ENCODE data around the gene SYT3.

SYT3 gene

GRCh38 chr19:50639121-50640112, at the start of gene SYT3:
Gene SYT3, minus strand, starts transcription at chr19:50639881. Its CDS starts 2,470 bp downstream, at chr19:50637411.
- DNase-seq: peak; percentile 20

- no peak for DNase-seq
These were observed 49.1 kb upstream of the SYT3 start for GRCh38 chr19:50688766-50689165.

GRCh38 chr19:50686310-50687032, 46.8 kb upstream of the SYT3 start:
- no peak for DNase-seq

- DNase-seq: peak; percentile 58
These were observed 39.8 kb upstream of the SYT3 start for GRCh38 chr19:50679177-50680125.

GRCh38 chr19:50678323-50678722, 38.6 kb upstream of the SYT3 start:
- DNase-seq: no peak

GRCh38 chr19:50677636-50678035, 38.0 kb upstream of the SYT3 start:
- DNase-seq: no peak

- DNase-seq: no peak
These were observed 37.0 kb upstream of the SYT3 start for GRCh38 chr19:50676625-50677197.

GRCh38 chr19:50673118-50673517, 33.4 kb upstream of the SYT3 start:
- DNase-seq: no peak

- DNase-seq: no peak
These were observed 30.4 kb upstream of the SYT3 start for GRCh38 chr19:50670102-50670380.

- DNase-seq: peak; percentile 22
These were observed 29.8 kb upstream of the SYT3 start for GRCh38 chr19:50669302-50670101.

- no peak for DNase-seq
These were observed 29.2 kb upstream of the SYT3 start for GRCh38 chr19:50668879-50669278.

GRCh38 chr19:50668416-50668815, 28.7 kb upstream of the SYT3 start:
- DNase-seq: no peak

- DNase-seq: no peak
These were observed 28.1 kb upstream of the SYT3 start for GRCh38 chr19:50667759-50668231.

GRCh38 chr19:50667177-50667758, 27.6 kb upstream of the SYT3 start:
- DNase-seq: no peak

- DNase-seq: no peak
These were observed 26.9 kb upstream of the SYT3 start for GRCh38 chr19:50666346-50667176.

GRCh38 chr19:50664204-50664603, 24.5 kb upstream of the SYT3 start:
- no peak for DNase-seq

- DNase-seq: no peak
These were observed 23.8 kb upstream of the SYT3 start for GRCh38 chr19:50663482-50663790.

GRCh38 chr19:50662651-50663481, 23.2 kb upstream of the SYT3 start:
- DNase-seq: no peak

Data from fibroblast of upper back skin (primary cell).